Ovary (tissue), 9 donors: Measurements from ENCODE around the gene TMEM212. TPM values are rescaled to one million over a fixed set of nuclear protein-coding genes. Genes with fewer than 3 reads are reported as not detected.

Experiments used
- DNase-seq, 5 donors: peaks; one replicate each; pipeline ENCODE4 v3.0.0-alpha.2; 2019 to 2020
- H3K27ac ChIP-seq, 2 donors: fragments of 200-600 bp; one replicate each; pipeline versions ENCODE4 v1.5.1 to v1.8.0; 2019 to 2022
- H3K27me3 ChIP-seq: fragments of 200-600 bp; one replicate; pipeline ENCODE4 v1.8.0; 2022
- H3K36me3 ChIP-seq: fragments of 200-600 bp; sonication (generic); one replicate; pipeline ENCODE4 v1.5.1; 2019
- H3K4me1 ChIP-seq: one replicate; pipeline ENCODE4 v1.8.1; 2013; ENCODE audit warnings: mild to moderate bottlenecking, moderate library complexity; ENCODE audit not compliant: insufficient read depth
- H3K4me3 ChIP-seq: fragments of 200-600 bp; sonication (generic); one replicate; pipeline ENCODE4 v1.5.1; 2017
- H3K9me3 ChIP-seq, 2 donors: fragments of 200-600 bp in 1 of 2; sonication (generic) in 1 of 2; one replicate each; pipeline versions ENCODE4 v1.5.1 to v1.8.1; 2013 to 2019; ENCODE audit warnings: mild to moderate bottlenecking in 1 of 2, moderate library complexity in 1 of 2
- EP300 ChIP-seq: sonication (generic); formaldehyde crosslinking; IDR thresholded peaks from one replicate; pipeline ENCODE4 v1.6.1; 2017; ENCODE audit warnings: antibody characterized with exemption
- POLR2A ChIP-seq: fragments of 450-650 bp; IDR thresholded peaks from one replicate; pipeline ENCODE4 v1.6.1; 2017; ENCODE audit warnings: antibody characterized with exemption, mild to moderate bottlenecking, moderate library complexity
- WGBS, 3 donors: extraction: QIAGEN DNeasy Blood & Tissue Kit in 1 of 3; methylation state at CpG; one replicate each; pipeline versions ENCODE4 v1.1.5 to v1.1.7; 2013 to 2017; 5-methylcytosine and 5-hydroxymethylcytosine counted together
- intact Hi-C, 4 donors: fragments of 100-400 bp; cut with DNase I; formaldehyde crosslinking; loops; one replicate each; pipeline versions ENCODE4 v1.11.0 to v1.15.1; 2022 to 2023
- polyA plus RNA-seq, 2 donors: library from polyadenylated mRNA; stranded (reverse); fragments of 200-250 nt in 1 of 2; fragments of 350-450 nt in 1 of 2; fragmentation: Illumina TruSeq in 1 of 2; extraction: RNeasy Lipid Tissue Mini Kit (QIAGEN cat#74804) in 1 of 2; gene quantifications; one replicate each; pipeline ENCODE4 v1.2.3, GENCODE V29; 2013 to 2014
- total RNA-seq, 7 donors: library from RNA; depleted of rRNA in 2 of 7; stranded (reverse); fragments of >200 nt in 2 of 7; fragmentation: NEBNext Ultra II Directional in 3 of 7; extraction: Animal tissue kit (Norgen Biotek cat#: 25700) in 3 of 7; gene quantifications; one replicate each; pipeline versions ENCODE4 v1.1.0 to v1.2.4, GENCODE V29; 2016 to 2023
- TF ChIP-seq, protein P1 (sequence below), 3 donors: fragments of 450-650 bp in 2 of 3; fragments of 200-600 bp in 1 of 3; IDR thresholded peaks; one replicate each; pipeline versions ENCODE4 v1.5.1 to v1.8.0; 2016 to 2022; ENCODE audit warnings: antibody characterized with exemption in 3 of 3, mild to moderate bottlenecking in 1 of 3
- donor health status: DM: no; HTN: no; CAD: no; lungs with moderate emphysema.
- donor health status: DM: no; HTN: no; CAD: no.
- donor health status: Bipolar disorder and iron deficiency.
- donor health status: DM: yes; HTN: yes; CAD: no.
- donor health status: DM: no; HTN: no; CAD: no.
- donor health status: DM: yes; HTN: yes; CAD: no.

Gene TMEM212
- total and polyA plus RNA-seq, 9 donors, result 0.35 to 5.5 (median 0.93) TPM; not detected in 5

GRCh38 chr3:171830518-171830875 is 12.7 kb upstream of the TMEM212 start:
- TF ChIP-seq EP300 (no peak), POLR2A (no peak)
- TF ChIP-seq, protein P1, sequence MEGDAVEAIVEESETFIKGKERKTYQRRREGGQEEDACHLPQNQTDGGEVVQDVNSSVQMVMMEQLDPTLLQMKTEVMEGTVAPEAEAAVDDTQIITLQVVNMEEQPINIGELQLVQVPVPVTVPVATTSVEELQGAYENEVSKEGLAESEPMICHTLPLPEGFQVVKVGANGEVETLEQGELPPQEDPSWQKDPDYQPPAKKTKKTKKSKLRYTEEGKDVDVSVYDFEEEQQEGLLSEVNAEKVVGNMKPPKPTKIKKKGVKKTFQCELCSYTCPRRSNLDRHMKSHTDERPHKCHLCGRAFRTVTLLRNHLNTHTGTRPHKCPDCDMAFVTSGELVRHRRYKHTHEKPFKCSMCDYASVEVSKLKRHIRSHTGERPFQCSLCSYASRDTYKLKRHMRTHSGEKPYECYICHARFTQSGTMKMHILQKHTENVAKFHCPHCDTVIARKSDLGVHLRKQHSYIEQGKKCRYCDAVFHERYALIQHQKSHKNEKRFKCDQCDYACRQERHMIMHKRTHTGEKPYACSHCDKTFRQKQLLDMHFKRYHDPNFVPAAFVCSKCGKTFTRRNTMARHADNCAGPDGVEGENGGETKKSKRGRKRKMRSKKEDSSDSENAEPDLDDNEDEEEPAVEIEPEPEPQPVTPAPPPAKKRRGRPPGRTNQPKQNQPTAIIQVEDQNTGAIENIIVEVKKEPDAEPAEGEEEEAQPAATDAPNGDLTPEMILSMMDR (IDR thresholded peaks at IDR 0.05), result no peak
- intact Hi-C loops, result loop anchor here in 2 of 4 donors (2.0 to 10.0 kb wide), 4 partner anchors 20 to 504 kb away; partner anchors contain the start of gene PLD1 (in 1 of the 2)
- Histone ChIP-seq H3K9me3 (no peaks in the 10 kb centered on the region), H3K4me3 (no peak overlapping the region), H3K27me3 (no peaks in the 10 kb centered on the region), H3K4me1 (peaks cover 17% of the 10 kb centered on the region), H3K36me3 (no peaks in the 10 kb centered on the region), H3K27ac (peak overlapping the region; percentile 31 to 84)
- no peak for DNase-seq

GRCh38 chr3:171831936-171832335 is 11.2 kb upstream of the TMEM212 start:
- WGBS, 3 donors, result 13 to 25% (median 18%) methylated on average over 3 of the region's 3 CpGs
- Histone ChIP-seq H3K9me3 (no peaks in the 10 kb centered on the region), H3K36me3 (no peaks in the 10 kb centered on the region), H3K27me3 (no peaks in the 10 kb centered on the region), H3K27ac (peak overlapping the region; percentile 14 to 84), H3K4me1 (peaks cover 17% of the 10 kb centered on the region), H3K4me3 (no peak overlapping the region)
- intact Hi-C loops, result loop anchor here in 2 of 4 donors (2.0 to 10.0 kb wide), 4 partner anchors 21 to 503 kb away; partner anchors contain the start of gene PLD1 (in 1 of the 2)
- DNase-seq, result no peak
- TF ChIP-seq POLR2A, result no peak
- TF ChIP-seq EP300, result no peak
- TF ChIP-seq, protein P1 (IDR thresholded peaks at IDR 0.05), result no peak

DNA sequence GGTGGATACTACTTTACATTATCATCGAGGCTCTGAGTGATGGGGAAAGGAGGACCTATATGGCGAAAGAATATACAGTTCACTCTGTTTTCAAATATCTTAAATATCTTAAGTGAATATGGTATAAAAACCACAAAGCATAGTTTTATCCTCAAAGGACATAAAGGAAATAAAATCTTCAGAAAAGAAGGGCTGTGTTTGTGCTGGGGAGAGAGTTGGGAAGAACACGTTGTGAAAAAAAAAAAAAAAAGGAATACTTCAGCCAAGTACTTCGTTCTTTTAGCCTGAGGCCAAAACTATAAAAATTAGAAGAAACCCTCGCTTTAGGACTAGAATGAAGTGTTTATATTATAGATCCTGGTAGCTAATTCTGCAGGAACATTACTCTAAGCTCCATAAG is 10.2 kb upstream of the TMEM212 start:
- no peaks in the 10 kb centered on the region for H3K9me3 ChIP-seq
- no peak overlapping the region for H3K4me3 ChIP-seq
- TF ChIP-seq POLR2A (no peak), EP300 (no peak)
- TF ChIP-seq, protein P1 (IDR thresholded peaks at IDR 0.05), result no peak
- H3K4me1 ChIP-seq, result peaks cover 12% of the 10 kb centered on the region
- 30 to 36% (median 31%) methylated on average over 5 of the region's 5 CpGs for WGBS, 3 donors
- DNase-seq, result no peak
- H3K27ac ChIP-seq, result peak overlapping the region in 1 of 2 donors; percentile 84
- no peaks in the 10 kb centered on the region for H3K27me3 ChIP-seq
- intact Hi-C loops, result loop anchor here in 2 of 4 donors (10.0 kb wide), 3 partner anchors 178 to 502 kb away; no protein-coding TSS in a partner anchor
- no peaks in the 10 kb centered on the region for H3K36me3 ChIP-seq

DNA sequence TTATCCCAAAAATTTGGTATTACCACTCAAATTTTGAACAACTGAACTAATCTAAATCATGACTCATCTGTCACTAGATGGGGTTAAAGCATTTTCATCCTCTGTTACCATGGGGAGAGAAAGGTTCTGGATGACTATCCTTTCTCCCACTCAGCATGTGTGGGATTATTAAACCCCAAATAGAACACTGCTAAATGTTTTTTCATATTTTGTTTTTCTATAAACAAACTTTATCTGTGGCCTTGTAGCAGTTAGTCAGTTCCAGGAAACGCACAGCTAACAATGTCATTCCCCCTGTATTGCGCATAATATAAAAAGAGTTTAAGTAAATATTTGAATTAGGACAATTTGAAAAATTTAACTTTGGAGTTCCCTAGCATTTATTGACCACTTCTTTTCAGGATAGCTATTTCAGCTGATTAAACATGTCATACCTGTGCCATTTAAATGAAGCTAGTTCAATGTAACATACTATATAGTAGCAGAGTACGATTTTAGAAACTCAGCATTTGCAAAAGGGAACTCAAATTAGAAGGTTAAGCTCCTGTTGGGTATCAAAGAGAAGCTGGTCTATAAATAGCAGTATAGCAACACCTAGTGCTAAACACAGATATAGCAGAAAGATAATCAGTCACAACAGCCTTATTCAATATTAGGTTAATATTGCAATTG is 9.2 kb upstream of the TMEM212 start:
- no peak for DNase-seq
- H3K4me3 ChIP-seq, result no peak overlapping the region
- H3K4me1 ChIP-seq, result peaks cover 13% of the 10 kb centered on the region
- intact Hi-C loops, result loop anchor here in 2 of 4 donors (10.0 kb wide), 3 partner anchors 179 to 501 kb away; no protein-coding TSS in a partner anchor
- no peaks in the 10 kb centered on the region for H3K9me3 ChIP-seq
- no peaks in the 10 kb centered on the region for H3K27me3 ChIP-seq
- WGBS, 3 donors, result 6 to 20% (median 7%) methylated on average over 3 of the region's 3 CpGs
- peak overlapping the region; percentile 6 to 84 for H3K27ac ChIP-seq
- no peaks in the 10 kb centered on the region for H3K36me3 ChIP-seq
- TF ChIP-seq, protein P1 (IDR thresholded peaks at IDR 0.05), result peak in 2 of 3 donors; percentile 12 to 43
- TF ChIP-seq EP300 (no peak), POLR2A (peak; percentile 23)
